H7 (cell line): ENCODE measurements around the gene DDA1. TPM values are rescaled to one million over a fixed set of nuclear protein-coding genes. Genes with fewer than 3 reads are reported as not detected.
A peak's percentile ranks its signal among the peaks of the same experiment; 100 is the strongest.

Experiments used
- DNase-seq: peaks from one replicate; pipeline ENCODE4 v3.0.0; 2012
- H3K27me3 ChIP-seq: 2 replicates; pipeline ENCODE4 v1.6.0; 2011; ENCODE audit warnings: mild to moderate bottlenecking, low read length; ENCODE audit not compliant: control insufficient read depth, insufficient read depth
- H3K36me3 ChIP-seq: replicated peaks from 2 replicates; pipeline ENCODE4 v1.5.1; 2011; ENCODE audit warnings: low read length; ENCODE audit not compliant: control insufficient read depth, insufficient read depth
- H3K4me3 ChIP-seq: 2 replicates; pipeline ENCODE4 v1.5.1; 2011; ENCODE audit warnings: low read depth, mild to moderate bottlenecking, control low read depth, low read length, moderate library complexity; ENCODE audit not compliant: insufficient read depth
- total RNA-seq: library from RNA; depleted of rRNA; stranded (reverse); fragments of >200 nt; shearing (Covaris generic); gene quantifications from 2 replicates; pipeline ENCODE4 v1.2.3, GENCODE V29; 2014

The DDA1 gene
- total RNA-seq, 1 experiment from 2014 or later = 50.8 TPM

DNA sequence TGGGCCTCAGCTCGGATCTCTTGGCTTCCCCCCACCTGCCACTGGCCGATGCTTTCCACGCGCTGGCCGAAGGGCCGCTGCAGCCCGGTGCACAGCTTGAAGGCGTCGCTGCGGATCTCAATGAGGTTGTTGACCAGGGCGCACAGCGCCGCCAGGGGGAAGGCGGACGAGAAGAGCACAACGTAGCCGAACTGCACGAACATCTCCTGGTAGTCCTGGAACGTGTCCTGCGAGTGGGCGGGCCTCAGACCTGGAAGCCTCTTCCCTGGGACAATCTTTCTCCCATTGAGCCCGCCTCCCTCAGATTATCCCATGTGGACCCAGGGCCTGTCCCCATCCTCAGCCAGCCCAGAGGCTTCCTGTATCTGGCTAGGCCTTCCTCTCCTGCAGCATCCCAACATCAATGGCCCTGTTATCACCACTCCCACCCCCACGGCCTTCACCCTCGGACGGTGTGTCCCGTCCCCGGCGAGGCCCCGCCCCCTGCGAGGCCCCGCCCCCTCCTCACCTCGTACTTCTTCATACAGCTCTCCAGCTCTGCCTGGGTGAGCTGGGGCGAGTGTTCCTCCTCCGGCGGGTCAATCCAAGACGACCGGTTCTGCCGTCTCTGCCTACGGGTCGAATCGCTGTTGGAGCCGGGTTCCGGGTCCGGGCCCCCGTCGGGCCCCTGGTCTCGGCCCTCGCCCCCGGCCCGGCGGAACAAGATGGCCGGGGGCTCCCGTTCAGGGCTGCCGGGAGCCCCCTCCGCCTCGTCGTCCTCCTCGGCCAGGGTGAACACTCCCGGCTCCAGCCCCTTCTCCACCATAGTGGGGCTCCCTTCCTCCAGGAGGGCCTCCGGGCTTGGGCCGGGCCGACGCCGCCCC is 18.5 kb downstream of the DDA1 start:
- Histone ChIP-seq H3K36me3 (peaks cover 1% of the 10 kb centered on the region; the same call in 1 of the 2 replicates), H3K4me3 (peak overlapping the region; percentile 74), H3K27me3 (peaks cover 13% of the 10 kb centered on the region)
- DNase-seq = peak; percentile 97

DNA sequence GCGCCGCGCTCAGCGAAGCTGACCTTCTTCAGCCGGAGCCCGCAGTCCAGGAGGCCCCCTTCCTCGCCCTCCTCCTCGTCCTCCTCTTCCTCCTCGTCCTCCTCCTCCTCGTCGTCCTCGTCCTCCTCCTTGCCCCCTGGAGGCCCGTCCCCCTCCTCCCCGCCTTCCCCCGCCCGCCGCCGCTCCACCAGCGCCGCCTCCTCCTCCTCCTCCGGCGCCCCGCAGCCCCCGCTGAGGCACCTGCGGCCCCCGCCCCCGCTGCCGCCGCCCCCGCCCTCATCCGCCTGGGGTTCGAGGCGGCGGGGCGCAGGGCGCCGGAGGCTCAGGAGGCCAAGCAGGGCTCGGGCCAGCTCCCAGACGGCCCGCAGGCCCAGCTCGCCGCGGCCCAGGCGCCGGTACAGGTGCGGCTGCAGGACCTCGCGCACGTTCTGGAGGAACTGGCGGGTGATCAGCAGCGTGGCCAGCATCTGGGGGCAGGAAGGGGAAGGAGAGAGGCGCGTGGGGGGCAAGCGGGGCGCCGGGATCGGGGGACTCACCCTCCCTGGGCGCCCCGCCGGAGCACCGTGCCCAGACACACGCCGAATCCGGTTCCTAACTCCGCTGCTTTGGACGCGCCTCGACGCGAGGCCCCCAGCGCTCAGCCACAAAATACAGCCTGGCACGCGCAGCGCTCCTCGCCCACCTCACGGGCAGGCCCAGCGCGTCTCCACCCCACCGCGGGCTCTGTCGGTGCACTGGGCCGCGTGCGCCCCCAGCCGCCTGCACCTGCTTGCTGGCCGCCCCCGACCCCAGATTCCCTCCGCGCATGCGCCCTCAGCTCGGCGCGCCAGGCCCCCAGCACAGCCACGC is 19.4 kb downstream of the DDA1 start:
- DNase-seq = peak; percentile 92
- H3K27me3 ChIP-seq = peaks cover 13% of the 10 kb centered on the region
- peak overlapping the region; percentile 74 for H3K4me3 ChIP-seq
- H3K36me3 ChIP-seq = peaks cover 1% of the 10 kb centered on the region; the same call in 1 of the 2 replicates

DNA sequence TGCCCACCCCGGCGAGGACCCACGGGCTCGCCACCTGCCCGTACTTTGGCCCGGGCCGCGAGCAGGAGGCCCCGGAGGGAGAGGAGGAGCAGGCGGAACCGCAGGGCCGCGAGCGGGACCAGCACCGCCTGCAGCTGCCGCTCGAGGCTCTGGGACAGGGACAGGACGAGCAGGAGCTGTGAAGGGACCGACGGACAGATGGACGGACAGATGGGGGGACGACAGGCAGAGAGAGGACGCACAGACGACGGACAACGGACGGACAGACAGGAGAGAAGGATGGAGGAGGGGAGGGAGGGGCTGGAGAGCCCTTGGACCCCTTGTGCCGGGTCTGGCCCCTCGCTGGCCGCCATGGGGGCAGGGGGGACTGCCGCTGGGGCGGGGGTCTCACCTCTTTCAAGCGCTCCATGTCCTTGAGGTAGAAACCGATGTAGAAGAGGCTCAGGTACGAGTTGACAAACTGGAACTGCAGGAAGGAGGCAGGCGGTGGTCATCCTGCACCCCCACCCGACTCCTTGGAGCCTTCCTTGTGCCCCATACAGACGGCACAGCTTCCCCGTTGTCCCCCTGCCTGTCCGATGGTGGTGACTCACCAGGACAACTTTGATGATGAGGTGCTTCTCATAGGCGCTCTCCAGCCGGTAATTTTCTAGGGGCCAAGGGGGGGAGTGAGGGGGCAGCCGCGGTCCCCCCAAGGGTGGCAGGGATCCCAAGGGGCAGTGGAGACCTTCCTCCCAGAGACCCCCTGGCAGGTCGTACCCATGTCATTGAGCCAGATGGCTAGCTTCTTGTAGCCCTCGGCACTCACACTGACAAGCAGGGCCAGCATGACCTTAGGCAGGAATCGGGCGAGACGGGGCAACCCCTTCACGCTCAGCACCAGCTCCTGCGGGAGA is 20.3 kb downstream of the DDA1 start:
- H3K4me3 ChIP-seq = no peak overlapping the region

DNA sequence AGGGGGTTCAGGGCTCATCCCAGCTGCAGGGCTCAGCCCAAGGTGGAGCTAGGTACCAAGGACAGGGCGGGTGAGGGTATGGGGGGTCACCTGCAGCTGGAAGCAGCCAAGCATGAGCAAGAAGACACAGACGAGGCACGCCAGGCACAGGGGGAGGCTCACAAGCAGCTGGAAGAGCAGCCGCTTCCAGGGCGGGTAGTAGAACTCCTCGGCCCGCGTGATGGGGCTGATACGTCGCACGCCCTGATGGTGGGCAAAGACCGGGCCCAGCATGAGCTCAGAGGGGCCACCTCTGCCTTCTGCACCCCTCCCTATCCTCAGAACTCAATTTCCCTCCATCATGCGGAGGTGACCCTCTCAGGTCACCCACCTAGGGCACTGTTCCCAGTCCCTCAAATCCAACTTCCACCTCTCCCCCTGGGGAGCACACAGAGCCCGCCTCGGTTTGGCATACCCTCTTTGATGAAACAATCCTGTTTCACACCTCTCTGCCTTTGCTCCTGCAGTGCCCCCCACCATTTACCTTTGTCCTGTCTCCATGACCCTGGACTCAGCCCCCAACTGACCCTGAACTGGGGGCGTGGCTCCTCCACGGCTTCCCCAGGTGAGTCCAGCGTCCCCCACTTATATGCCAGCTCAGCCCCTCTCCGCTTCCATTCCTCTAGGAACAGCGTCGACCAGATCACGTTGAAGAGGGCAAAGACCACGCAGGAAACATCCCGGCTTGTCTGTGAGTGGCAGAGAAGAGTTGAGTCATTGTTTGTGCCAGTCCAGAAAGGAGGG is 21.1 kb downstream of the DDA1 start:
- Histone ChIP-seq H3K4me3 (no peak overlapping the region), H3K36me3 (no peaks in the 10 kb centered on the region; the same call in 1 of the 2 replicates), H3K27me3 (peaks cover 13% of the 10 kb centered on the region)
- DNase-seq = no peak

More for the DNA sequence above, 20.3 kb downstream of the DDA1 start:
- Histone ChIP-seq H3K36me3 (no peaks in the 10 kb centered on the region; the same call in 1 of the 2 replicates), H3K27me3 (peaks cover 13% of the 10 kb centered on the region)
- DNase-seq = no peak

DNA sequence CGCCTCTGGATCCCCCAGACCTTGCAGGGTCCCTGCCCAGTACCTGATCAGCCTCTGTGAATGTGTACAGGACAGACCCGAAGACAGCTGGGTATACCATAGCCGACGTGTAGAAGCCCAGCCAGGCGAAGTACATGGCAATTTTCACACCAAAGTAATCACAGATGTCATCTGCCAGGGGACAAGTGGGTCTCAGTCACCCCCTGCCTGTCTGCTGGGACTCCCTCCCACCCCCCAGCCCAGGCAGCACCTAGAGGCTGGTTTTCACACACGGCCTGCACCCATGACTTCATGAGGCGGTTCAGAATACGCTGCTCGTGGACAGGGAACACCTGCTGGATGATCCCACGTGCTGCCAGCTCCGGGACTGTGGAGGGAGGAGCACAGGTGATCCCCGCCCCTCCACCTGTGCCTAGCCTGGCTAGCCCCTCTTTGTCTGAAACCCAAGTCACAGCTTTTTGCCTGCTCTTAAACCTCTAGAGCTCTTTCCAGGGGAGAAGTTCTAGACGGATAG is 21.7 kb downstream of the DDA1 start:
- Histone ChIP-seq H3K4me3 (no peak overlapping the region), H3K27me3 (peaks cover 13% of the 10 kb centered on the region), H3K36me3 (no peaks in the 10 kb centered on the region; the same call in 1 of the 2 replicates)
- DNase-seq = no peak

DNA sequence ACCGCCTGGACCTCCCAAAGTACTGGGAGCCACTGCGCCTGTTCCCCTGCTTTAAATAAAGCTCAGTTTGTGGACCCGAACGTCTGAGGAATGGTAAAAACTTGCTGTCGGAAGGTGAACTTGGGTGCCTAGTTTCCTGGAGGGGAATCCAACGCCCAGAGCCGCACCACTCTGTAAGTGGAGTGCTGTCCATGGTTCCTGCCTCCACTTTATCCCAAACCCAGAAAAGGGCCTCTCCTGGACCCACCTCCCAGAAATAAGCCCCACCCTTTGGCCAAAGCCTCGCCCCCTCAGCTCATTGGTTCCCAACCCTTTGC is 23.0 kb downstream of the DDA1 start:
- peaks cover 13% of the 10 kb centered on the region for H3K27me3 ChIP-seq
- DNase-seq = no peak
- H3K4me3 ChIP-seq = no peak overlapping the region
- no peaks in the 10 kb centered on the region for H3K36me3 ChIP-seq

DNA sequence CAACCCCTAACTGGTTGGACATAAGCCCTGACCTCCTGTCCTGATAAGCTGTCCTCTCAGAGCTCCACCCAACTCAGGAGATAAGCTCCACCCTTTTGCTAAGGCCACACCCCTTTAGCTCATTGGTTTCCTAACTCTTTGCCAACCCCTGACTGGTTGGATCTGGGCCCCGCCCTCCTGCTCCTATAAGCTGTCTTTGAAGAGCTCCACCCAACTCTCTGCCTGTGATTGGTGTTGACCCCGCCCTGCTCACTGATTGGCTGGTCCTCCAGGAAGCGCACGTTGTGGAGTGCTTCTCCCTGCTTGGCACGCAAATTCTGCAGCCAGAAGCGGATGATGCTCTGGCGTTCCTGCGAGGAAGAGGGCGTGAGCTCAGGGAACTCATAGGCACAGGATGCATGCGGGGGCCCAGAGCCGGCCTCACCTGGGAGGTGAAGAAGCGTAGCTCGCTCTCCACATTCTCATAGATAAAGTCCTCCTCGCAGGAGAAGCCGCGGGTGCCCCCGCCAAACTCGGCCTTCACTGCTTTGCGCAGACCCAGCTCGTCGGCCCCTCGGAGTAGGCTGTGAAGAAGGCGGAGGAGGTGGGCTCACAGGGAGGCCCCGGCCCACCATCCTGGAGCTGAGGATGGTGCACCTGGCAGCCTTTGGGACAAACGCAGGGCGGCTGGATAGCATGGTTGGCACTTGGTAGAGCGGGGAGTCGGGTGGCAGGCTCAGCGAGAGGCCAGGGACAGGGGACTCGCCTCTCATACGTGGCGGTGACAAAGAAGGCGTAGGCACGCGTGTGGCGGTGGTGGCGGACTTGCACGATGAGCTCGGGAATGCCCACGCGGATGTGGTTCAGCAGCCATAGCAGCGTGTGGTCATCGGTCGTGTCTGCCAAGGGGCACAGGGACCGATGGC is 23.6 kb downstream of the DDA1 start:
- peak; percentile 92 for DNase-seq
- no peaks in the 10 kb centered on the region for H3K36me3 ChIP-seq
- H3K27me3 ChIP-seq = peaks cover 13% of the 10 kb centered on the region
- no peak overlapping the region for H3K4me3 ChIP-seq

DNA sequence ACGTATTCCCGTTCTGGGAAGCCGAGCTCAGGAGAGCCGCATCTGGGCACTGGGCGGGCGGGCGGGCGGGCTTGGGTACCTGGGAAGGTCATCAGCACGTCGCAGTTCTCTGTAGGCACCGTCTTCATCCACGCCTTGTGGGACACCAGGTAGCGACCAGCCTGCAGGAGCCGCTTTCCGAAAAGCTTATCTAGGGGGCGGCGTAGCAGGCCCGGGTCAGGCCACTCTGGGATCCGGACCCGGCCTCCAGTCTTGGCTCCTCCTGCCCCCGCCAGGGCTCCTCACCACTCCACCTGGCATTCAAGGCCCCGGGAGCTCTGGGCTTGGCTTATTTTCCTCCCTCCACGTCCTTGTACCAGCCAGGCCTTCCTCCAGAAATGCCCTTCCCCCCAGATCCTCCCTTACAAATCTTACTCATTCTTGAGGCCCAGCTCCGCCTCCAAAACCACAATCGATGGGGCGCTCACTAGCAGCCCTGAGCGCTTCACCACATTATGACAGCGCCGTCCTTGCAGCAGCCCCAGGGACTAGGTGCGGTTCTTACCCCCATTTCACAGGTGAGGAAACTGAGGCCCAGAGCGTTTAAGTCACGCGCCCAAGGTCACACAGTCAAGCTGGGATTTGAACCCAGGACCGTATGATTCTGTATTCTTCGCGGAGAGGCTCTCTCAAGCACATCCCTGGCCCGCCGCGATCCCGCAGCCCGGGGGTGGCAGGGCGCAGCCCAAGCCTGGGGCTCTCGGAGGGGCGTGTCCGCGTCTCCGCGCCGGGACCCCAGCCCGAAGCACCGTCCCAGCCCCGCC is 24.4 kb downstream of the DDA1 start:
- H3K36me3 ChIP-seq = no peaks in the 10 kb centered on the region; the same call in 1 of the 2 replicates
- H3K4me3 ChIP-seq = peak overlapping the region; percentile 80
- peaks cover 12% of the 10 kb centered on the region for H3K27me3 ChIP-seq
- peak; percentile 89 for DNase-seq

DNA sequence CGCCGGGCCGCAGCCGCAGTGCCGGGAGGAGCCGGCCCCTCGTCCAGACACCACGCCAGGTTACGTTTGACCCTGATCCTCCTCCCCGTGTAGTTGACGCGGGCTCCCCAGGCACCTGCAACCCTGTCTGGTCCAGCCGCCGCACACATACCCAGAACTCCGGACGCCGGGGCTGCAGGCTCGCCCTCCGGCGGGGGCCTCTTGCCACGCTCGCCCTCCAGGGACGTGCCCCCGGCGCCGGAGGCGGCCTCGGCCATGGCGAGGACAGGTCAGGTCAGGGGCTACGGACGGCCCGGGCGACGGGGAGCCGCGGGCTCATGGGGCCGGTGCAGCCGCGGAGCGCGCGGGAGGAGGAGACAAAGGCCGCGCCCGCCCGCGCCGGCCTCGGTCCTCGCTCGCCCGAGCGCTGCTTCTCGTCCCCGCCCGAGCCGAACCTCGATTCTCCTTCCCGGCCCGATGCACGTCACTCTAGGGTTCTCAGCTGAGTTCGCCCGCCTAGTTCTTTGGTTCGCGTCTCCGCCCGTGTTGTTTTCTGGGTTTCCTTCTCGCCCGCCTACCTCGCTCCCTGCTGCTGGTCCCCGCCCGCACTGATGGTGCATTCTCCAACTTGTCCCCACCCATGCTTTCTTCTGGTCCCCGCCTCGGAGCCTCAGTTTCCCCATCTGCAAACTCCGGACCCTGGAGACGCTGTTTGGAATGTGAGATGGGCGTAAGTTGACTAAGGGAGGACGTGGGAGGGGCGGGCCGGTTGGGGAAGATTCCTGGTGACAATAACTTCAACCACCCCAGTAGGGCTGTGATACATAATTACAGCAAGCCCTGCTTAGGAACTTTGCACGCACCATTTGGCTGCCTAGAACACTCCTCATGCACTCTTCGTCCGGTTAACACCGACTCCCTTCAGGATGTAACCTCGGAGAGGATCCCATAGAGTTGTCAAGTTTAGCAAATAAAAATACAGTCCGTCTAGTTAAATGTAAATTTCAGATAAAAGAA is 25.3 kb downstream of the DDA1 start, which contains the start of gene ANO8:
Gene ANO8 (minus strand): TSS at position 442 of the 996 bp plus-strand sequence. CDS start 185 bp downstream, at position 257.
- DNase-seq = peak; percentile 95
- peaks cover 3% of the 10 kb centered on the region; the same call in 1 of the 2 replicates for H3K27me3 ChIP-seq
- H3K4me3 ChIP-seq = peak within 1 kb of the TSS; percentile 80
- no peaks in the 10 kb centered on the region; the same call in 1 of the 2 replicates for H3K36me3 ChIP-seq

DNA sequence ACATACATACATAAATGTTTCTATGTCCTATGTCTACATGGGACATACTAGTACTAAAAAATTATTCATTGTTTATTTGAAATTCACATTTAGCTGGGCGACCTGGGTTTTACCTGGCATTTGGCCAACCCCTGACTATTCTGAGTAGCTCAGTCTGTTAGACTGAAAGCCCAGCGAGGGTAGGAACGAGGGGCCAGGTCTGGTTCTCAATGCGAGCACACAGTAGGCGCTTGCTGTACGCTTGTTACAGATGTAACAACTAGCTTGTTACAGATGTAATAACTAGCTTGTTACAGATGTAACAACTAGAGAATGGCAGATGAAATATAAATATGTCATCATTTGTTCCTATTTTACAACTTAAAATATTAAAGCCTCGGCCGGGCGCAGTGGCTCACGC is 26.2 kb downstream of the DDA1 start:
- no peak for DNase-seq
- no peak overlapping the region for H3K4me3 ChIP-seq
- H3K36me3 ChIP-seq = no peaks in the 10 kb centered on the region; the same call in 1 of the 2 replicates
- H3K27me3 ChIP-seq = no peaks in the 10 kb centered on the region; the same call in 1 of the 2 replicates
